GM18498 (cell line): Measurements from ENCODE around the gene NDUFS6.

Source experiments
- ATAC-seq: cut with Tn5 transposase; IDR thresholded peaks from one replicate; pipeline ENCODE4 v1.9.1; 2021; ENCODE audit warnings: mild to moderate bottlenecking, moderate library complexity; ENCODE audit not compliant: unreplicated experiment

Gene NDUFS6

DNA sequence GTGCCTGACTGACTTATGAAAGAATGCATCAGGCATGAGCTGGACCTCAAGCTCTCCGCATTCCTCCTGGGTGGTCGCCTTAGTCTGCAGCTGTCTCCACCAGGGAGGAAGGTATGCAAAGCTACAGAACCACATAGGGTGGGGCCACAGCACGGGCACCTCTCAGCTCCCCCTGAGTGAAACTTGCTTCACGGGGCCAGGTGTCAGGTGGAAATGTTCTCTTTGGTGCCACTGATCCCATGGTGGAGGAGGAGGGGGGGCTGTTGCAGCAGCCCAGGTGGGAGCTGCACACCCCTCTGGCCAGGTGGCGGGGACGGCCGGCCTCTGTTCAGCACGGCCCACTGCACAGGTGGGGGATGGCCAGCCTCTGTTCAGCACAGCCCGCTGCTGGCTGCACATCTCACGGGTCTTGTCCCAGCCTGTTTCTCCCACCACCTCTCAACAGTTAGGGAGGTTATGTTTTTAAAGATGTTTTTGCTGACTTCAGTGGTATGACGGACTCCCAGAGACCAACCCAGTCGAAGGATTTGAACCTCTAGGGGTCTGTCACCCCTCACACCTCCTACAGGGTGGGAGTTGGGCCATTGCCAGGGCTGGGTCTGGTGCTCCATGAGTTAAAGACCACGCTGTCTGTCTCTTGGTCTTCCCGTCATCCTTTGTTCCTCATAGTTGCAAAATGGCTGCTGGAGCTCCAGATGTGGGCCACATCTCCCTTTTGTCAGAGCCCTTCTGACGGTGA, 35.9 kb upstream of the NDUFS6 start:
- peak; percentile 91 for ATAC-seq

DNA sequence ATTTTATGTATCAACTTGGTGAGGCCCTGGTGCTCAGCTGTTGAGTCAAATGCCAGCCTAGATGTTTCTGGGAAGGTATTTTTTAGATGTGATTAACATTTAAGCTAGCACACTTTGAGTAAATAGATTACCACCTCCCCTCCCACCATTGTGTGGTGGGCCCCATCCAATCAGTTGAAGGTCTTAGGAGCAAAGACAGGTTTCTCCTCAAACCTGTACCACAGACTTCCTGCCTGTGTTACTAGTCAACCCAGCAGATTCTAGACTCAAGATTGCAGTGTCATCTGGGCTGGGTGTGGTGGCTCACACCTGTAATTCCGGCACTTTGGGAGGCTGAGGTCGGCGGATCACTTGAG, 35.3 kb upstream of the NDUFS6 start:
- no peak for ATAC-seq

DNA sequence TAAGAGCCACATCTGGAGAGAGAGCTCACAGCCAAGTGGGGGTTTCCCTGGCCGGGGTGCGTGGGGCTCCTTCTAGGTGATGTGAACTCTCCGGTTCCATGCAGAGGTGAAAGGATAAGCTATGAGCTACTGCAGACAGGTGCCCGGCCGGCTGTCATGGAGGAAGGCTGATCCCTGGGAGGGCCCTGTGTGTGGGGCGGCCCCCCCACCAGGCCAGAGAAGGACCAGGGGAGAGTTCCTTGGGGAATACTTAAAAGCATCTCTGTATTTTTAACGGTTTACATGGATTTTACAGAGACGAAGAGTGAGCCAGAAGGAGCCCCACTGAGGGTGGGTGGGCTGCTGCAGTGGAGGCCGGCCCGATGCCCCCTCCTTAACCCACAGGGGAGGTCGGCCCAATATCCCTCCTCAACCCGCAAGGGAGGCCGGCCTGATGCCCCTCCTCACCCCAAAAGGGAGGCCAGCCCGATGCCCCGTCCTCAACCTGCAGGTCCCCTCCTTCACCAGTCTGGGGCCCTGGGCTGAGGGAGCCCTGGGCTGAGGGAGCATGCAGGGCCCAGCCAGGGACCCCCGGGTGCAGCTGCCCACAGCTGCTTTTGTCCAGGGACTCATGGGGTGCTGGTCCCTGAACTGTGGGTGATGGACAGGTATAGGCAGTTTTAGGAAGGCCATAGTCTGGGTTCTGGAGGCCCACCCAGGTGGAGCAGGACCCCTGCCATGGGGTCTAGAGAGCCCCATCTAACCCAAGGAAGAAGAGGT, 33.5 kb upstream of the NDUFS6 start:
- ATAC-seq: no peak

DNA sequence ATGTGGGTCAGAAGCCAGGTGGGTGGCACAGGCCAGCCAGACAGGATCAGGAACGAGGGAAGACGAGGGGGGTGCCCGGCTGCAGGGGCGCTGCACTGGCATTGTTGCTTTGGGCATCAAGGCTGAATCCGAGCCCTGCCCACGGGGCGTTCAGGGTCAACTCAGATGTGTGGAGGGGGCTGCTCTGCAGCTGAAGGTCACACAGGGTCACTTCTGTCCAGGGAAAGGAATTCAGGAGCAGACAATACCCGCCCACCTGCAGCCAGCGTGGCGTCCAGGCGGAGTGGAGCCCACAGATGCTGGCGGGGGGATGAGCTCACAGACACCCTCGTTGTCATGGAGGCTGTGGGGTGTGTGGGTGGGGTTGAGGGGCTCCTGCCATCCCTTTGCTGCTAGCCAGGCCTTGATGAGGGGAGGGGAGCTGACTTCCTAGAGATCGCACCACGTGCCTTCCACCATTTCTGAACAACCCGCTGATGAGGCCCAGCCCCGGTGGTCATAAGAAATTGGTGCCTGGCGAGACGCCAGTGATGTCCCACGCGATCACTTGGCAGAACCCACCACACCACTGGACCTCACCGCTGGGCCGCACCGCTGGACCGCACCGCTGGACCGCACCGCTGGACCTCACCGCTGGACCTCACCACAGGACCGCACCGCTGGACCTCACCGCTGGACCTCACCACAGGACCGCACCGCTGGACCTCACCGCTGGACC, 32.8 kb upstream of the NDUFS6 start:
- ATAC-seq: no peak

DNA sequence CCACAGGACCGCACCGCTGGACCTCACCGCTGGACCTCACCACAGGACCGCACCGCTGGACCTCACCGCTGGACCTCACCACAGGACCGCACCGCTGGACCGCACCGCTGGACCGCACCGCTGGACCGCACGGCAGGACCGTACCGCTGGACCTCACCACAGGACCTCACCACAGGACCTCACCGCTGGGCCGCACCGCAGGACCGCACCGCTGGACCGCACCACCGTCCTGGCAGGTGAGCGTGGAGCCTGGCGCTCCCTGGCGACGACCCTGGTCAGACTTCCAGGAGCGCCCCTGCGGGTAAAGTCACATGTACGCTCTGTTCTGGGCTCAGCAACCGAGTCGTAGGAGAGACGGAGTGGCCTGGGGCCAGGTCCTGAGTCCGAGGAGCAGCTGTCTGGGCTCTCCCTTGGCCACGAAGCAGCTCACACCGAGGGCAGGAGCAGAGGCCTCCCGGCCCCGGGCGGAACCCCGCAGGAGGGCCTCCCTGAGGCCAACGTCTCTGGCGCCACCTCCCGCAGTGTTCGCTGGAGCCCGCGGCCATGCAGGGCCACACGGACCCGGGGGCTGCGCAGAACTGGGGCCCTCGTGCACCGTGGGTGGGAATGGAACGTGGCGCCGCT, 32.1 kb upstream of the NDUFS6 start:
- ATAC-seq: no peak

DNA sequence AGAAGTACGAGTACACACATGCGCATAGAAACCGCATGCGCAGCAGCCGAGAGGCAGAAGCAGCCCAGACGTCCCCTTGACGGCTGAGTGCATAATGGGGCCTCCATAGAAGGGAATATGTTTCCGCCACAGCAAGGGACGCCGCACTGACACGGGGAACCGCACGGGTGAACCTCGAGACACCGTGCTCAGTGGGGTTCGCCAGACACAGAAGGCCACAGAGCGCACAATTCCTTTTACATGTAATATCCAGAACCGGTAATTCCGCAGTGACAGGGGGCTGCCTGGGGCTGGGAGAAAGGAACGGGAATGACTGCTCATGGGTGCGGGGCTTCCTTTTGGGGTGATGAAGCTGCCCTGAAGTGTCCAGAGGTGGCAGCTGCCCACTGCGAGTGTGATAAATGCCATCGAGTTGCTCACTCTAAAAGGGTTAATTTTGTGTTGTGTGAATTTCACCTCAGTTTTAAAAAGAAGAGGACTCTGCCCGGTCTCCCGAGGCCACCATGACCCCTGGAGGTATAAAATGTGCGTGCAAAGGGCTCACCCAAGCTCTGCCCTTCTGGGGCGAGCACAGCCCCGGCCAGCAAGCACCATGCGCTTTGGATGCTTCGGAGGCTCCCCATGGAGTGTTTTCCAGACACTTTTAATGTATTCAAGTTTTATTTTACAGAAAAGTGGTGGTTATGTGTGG, 31.3 kb upstream of the NDUFS6 start:
- no peak for ATAC-seq

DNA sequence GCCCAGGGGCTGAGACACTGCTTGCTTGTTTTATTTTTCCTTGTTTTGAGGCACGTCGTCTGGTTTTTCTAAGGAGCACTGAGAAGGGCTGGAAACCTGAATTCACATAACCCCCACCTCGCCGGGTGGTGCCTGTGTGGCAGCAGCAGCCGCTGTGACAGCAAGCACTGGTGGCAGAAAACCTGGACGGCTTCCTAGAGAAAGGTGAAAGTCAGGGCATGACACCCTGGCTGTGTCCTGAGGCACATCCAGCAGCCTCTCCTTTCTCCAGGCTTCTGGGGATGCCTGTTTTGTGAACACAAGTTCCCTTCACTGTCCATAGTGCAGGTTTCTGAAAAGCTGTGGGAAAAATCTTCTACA, 30.8 kb upstream of the NDUFS6 start:
- no peak for ATAC-seq

DNA sequence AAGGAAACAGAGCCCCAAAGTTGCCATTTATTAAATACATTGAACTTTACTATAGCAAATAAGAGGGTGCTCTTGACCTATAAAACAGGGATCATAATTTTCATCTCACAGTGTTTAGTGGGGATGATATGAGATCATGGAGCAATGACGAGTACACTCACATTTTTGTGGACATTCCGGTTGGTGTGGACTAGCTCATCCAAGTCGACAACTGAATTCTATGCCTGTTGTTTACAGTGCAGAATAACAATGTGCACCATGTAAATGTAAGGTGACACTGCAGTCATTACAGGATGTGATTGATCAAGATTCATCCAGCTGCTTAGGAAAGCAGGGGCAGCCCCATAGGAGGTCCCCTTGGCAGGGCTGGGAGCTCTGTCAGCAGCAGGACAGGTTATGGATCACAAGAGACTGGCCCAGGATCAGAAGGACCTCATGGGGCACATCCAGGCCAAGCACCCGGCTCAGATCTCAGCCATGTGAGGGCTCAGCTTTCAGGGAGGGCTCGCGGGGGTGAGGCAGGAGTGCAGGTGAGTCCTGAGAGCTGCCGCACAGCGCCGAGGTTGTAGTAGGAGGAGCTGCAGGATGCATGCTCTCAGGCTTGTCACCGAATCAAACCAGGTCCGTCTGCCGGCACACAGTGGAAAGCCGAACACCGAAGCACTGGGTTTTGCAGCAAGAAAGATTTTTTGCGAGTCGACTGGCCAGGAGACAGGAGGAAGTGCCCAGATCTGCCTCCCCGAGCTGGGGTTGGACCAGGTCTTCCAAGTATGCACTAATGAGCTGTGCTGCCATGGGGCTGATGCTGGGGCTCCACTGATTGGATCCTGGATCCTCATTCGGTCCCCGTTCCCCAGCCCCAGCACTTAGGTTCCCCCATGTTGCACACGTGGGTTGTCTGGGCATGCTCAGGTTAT, 29.8 kb upstream of the NDUFS6 start:
- no peak for ATAC-seq

DNA sequence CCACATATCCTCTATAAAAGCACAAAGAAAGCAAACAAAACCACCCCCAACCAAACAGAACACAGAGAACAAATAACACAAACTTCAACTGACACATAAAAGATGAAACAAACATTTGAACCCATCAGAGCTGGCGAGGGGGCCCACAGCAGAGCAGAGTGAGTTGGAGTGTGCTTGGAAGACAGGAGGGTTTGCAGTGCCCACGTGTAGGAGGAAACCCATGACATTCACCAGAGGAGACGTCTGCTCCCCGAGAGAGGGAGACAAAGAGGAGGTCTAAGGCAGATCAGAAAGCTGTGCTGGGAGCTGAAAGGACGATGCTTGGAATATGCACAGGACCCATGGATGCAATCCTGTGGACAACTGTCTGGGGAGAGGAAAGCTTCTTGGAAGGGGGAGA, 28.6 kb upstream of the NDUFS6 start:
- ATAC-seq: no peak

DNA sequence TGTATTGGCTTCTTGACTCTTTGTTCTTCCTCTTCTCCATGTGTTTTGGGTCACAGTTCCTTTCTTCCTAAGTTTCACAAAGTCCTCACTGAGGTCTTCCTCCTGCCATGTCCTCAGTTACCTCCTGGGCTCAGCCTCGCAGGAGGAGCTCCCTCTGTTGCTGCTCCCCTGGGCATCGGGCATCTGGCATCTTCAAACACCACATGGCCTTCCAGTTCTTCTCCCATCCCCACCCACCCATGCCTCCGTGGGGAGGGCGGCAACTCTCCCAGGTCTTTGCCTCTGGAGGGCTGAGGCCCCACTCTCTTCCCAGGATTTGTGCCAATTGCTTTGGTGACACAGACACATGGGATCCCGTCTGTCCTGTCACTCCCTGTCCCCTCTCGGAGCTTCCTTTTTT, 24.4 kb upstream of the NDUFS6 start:
- no peak for ATAC-seq

DNA sequence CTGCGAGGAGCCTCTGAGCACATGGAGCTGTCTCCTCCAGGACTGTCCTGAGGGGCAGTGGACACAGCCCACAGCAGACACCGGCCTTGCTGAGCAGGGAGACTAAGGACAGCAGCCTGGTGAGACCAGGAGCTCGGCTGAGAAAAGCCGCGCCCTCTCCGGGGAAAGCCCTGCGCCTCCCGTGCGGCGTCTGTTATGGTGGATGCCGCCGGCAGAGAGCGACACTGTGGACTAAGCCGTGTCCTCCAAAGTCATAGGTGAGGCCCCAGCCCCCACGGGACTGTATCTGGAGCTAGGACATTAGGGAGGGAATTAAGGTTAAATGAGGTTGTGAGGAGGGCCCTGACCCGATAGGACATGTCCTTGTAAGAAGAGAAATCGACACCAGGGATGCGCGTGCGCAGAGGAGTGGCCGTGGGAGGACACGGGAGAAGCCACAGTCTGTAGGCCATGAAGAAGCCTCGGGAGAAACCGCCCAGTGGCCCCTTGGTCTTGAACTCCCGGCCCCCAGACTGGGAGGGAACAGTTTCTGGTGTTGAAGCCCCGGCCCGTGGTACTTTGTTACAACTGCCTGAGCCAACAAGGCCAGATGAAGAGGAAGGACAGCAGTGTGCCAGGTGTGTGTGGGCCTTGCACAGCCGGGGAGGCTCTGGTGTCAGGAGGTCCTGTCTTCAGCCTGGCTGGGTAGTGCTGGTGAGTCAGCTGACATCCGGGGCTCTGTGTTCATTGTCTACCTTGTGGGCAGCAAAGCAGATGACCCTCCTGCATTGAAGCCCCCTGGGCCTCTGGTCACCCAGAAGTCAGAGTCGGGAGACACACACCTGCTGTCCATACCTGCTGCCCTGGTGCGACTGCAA, 23.7 kb upstream of the NDUFS6 start:
- no peak for ATAC-seq

DNA sequence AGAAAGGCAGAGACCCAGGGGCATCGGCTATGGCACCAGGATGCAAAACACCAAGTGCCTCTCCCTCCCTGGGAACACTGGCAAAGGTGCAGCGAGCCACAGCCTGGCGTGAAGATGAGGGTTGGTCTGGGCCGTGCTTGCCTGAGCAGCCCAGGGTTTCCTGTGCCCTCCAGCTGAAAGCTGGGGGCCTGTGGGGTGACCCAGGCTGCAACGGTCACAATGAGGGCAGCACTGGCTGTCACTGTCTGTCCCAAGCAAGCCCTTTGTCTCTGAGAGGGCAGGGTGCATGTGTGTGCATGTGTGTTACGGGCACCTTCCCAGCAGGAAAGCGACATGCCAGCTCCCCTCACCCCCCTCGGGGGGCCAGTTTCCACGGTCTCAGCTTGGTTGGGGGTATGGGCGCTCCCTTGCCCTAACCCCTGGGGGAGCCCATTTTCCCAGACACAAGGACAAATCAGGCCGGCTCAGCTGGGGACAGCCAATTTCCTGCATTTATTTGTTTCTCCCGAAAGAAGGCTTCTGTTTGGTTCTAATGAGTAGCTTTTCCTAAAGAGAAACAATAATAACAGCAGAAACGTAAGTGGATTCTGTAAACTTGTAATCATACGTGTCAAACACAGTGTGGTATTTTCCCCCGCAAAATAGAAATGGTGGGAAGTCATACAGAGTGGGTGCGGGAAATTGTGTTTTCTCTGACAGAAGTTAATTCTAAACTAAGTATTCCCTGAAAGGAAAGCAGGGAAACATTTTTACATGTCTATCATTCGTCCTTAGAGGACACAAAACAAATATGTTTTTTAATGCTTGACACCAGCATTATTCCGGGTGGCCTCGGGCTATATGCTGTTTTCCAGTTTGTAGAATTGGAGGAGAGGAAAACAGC, 22.8 kb upstream of the NDUFS6 start:
- ATAC-seq: no peak

DNA sequence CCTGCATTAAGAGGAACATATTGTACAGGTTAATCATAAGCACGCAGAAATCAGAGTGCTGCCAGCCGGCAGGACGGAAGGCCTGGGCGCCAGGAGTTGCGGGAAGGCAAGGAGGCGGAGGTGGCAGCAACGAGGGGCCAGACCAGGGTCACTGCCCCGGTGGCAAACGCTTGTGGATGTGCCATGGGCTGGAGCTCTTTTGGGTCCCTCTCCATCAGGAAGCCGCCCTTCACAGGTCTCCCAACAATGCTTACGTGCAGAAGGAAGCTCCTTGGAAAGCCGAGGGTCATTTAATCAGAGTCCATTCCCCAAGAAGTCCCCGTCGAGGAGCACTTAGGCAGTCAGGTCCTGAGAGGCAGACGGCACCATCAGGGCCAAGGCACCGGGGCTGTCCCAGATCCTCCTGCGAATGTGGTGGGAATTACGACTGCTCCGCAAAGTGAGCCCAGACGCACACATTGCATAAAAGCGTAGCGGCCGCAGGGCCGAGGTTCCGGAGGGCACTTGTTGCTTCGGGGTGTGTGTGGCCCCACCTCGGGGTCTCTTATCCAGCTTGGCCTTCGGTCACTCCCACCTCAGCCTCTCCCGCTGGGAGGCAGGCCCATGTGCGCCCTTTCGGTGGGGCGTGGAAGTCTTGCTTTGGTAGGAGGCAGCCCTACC, 22.1 kb upstream of the NDUFS6 start:
- no peak for ATAC-seq

DNA sequence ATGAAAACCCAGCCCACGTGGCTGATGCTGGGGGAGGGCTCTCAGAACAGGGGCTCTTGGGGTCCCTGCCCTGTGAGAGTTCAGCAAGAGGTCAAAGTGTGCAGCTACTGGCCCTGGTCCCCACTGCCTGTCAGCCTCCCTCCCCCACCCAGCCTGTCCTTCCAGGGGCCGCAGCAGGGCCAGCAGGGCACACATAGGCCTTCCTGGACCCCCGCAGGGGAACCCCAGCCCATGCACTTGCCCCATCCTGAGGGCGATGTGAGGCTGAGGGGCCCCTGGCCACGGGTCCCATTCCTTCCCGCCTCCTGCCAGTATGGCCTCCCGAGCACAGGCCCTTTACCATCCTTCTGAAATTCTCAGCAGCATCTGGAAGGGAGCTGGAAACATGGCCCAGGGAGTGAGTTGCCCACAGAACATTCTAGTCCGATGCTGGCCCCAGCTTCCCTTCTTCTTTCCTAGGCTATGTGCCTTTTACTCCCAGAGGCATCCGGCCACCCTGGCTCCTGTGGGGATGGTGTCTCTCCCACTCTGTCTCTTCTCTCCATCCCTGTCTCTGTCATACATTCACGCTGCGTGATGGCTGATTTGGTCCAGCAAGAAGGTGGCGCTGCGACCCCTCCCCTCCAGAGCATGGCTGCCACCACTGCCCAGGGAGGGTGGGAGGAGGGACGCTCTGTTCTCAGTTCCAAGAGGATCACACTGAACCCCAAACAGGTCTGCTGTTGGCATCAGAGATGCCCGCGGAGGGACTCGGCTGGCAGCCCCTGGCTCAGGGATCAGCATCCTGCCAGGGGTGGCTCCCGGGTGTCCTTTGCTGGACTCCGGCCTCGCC, 21.2 kb upstream of the NDUFS6 start:
- ATAC-seq: no peak

DNA sequence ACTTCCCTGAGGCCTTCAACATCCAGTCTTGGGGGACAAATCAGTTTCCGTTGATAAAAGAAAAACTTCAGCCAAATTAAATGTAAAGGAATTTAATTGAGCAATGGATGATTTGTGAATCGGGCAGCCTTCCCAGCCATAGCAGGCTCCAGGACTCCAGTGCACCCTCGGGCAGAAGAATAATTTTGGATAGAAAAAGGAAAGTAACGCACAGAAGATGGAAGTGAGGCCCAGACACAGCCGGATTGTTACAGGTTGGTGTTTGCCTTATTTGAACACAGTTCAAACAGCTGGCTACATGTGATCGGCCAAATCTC, 20.6 kb upstream of the NDUFS6 start:
- no peak for ATAC-seq

DNA sequence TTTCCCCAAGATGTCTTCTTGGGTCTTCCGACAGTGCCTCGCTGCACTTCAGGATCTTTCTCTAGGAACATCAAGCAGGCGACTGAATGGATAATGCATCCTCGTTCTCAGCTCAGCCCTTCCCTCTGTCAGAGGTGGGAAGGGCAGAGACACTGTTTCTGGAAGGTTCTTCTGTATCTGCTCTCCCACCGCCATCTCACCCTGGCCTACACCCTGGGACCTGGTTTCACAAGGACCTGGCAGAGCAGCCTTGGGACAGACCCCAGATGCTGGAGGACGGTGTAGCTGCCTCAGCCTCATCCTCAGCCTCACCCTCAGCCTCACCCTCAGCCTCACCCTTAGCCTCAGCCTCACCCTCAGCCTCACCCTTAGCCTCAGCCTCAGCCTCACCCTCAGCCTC, 20.1 kb upstream of the NDUFS6 start:
- no peak for ATAC-seq
